K562 (cell line): ENCODE results near the gene GRHPR. TPM values are rescaled to one million over a fixed set of nuclear protein-coding genes. Genes with fewer than 3 reads are reported as not detected.

Source experiments
- FOXK2 ChIP-seq, 2 experiments: fragments of 450-650 bp; IDR thresholded peaks in 1 of 2; conservative IDR thresholded peaks in 1 of 2; 2 replicates each; pipeline ENCODE4 v1.6.1; 2016; ENCODE audit warnings: low read depth in 2 of 2, mild to moderate bottlenecking in 1 of 2
- MXI1 ChIP-seq: IDR thresholded peaks from 2 replicates; pipeline ENCODE4 v1.6.1; 2011; ENCODE audit warnings: low read depth, mild to moderate bottlenecking, improper control_type of control experiment, low read length
- NRF1 ChIP-seq, 2 experiments: fragments of 450-650 bp; IDR thresholded peaks in 1 of 2; conservative IDR thresholded peaks in 1 of 2; 2 replicates each; pipeline ENCODE4 v1.6.1; 2014; ENCODE audit warnings: mild to moderate bottlenecking in 2 of 2
- PCBP1 ChIP-seq: fragments of 200-400 bp; formaldehyde crosslinking; IDR thresholded peaks from 2 replicates; pipeline ENCODE4 v1.6.1; 2018; ENCODE audit warnings: mild to moderate bottlenecking, low read depth, low read length; ENCODE audit not compliant: poor library complexity, severe bottlenecking
- RNF2 ChIP-seq: sonication (generic); IDR thresholded peaks from 2 replicates; pipeline ENCODE4 v1.6.1; 2016
- SP1 ChIP-seq: sonication (generic); formaldehyde crosslinking; IDR thresholded peaks from 2 replicates; pipeline ENCODE4 v1.8.1; 2022; ENCODE audit warnings: mild to moderate bottlenecking, missing genetic modification reagents
- TBL1XR1 ChIP-seq, 2 experiments: IDR thresholded peaks; 2 replicates each; pipeline ENCODE4 v1.6.1; 2012; ENCODE audit warnings: improper control_type of control experiment in 2 of 2, low read length in 2 of 2, mild to moderate bottlenecking in 1 of 2
- TCF3 ChIP-seq: sonication (generic); formaldehyde crosslinking; IDR thresholded peaks from 2 replicates; pipeline ENCODE4 v1.4.0; 2020; ENCODE audit warnings: mild to moderate bottlenecking, missing genetic modification reagents
- ZNF12 ChIP-seq: sonication (generic); formaldehyde crosslinking; IDR thresholded peaks from 2 replicates; pipeline ENCODE4 v1.4.0; 2020; ENCODE audit warnings: mild to moderate bottlenecking, missing genetic modification reagents
- ZNF778 ChIP-seq: fragments of 450-650 bp; formaldehyde crosslinking; IDR thresholded peaks from 2 replicates; pipeline ENCODE4 v1.4.0; 2020; ENCODE audit warnings: mild to moderate bottlenecking, moderate library complexity
- ZZZ3 ChIP-seq: fragments of 450-650 bp; IDR thresholded peaks from 2 replicates; pipeline ENCODE4 v1.6.1; 2016; ENCODE audit warnings: antibody characterized with exemption, mild to moderate bottlenecking, moderate library complexity
- polyA plus RNA-seq, 8 experiments: library from polyadenylated mRNA; depleted of rRNA in 4 of 8; stranded (reverse) in 5 of 8; unstranded in 3 of 8; fragments of >200 nt; fragmentation: Nextera tagmentation in 2 of 8; fragmentation: Illumina TruSeq in 1 of 8; extraction: Ambion mirVana in 2 of 8; extraction: Trizol in 1 of 8; gene quantifications; 2 replicates each; pipeline versions ENCODE4 v1.2.1 to v1.2.3, GENCODE V29; 2011 to 2014; ENCODE audit warnings: inconsistent platforms in 1 of 8, missing spikeins in 1 of 8
- total RNA-seq, 7 experiments: library from RNA; depleted of rRNA in 6 of 7; stranded (reverse); fragments of >200 nt in 6 of 7; fragmentation: Illumina TruSeq in 2 of 7; extraction: Trizol in 2 of 7; gene quantifications; 2 replicates each; pipeline versions ENCODE4 v1.2.1 to v1.2.3, GENCODE V29; 2011 to 2021; ENCODE audit warnings: low replicate concordance in 1 of 7
- TF ChIP-seq, protein P1 (sequence below): fragments of 450-650 bp; IDR thresholded peaks from 2 replicates; pipeline ENCODE4 v1.7.1; 2018; ENCODE audit warnings: mild to moderate bottlenecking, low read depth; ENCODE audit not compliant: partially characterized antibody
- TF ChIP-seq, protein P2 (sequence below): sonication (generic); formaldehyde crosslinking; IDR thresholded peaks from 2 replicates; pipeline ENCODE4 v1.8.0; 2023; ENCODE audit warnings: missing genetic modification reagents, mild to moderate bottlenecking, borderline replicate concordance
- TF ChIP-seq, protein P3 (sequence below): fragments of 250-450 bp; sonication (Bioruptor Pico); IDR thresholded peaks from 2 replicates; pipeline ENCODE4 v1.5.0; 2021
- TF ChIP-seq, protein P4 (sequence below), 2 experiments: fragments of 450-650 bp in 1 of 2; sonication (generic) in 1 of 2; formaldehyde crosslinking; conservative IDR thresholded peaks; 2 replicates each; pipeline versions ENCODE4 v1.4.0 to v1.8.1; 2020 to 2022; ENCODE audit warnings: mild to moderate bottlenecking in 1 of 2, missing genetic modification reagents in 1 of 2

Gene GRHPR
- total and polyA plus RNA-seq, 9 of the 15 experiments (the other 6 are each of a cell fraction or from before 2014, with no cell fraction given) = 38.9 to 144 (median 120) TPM

DNA sequence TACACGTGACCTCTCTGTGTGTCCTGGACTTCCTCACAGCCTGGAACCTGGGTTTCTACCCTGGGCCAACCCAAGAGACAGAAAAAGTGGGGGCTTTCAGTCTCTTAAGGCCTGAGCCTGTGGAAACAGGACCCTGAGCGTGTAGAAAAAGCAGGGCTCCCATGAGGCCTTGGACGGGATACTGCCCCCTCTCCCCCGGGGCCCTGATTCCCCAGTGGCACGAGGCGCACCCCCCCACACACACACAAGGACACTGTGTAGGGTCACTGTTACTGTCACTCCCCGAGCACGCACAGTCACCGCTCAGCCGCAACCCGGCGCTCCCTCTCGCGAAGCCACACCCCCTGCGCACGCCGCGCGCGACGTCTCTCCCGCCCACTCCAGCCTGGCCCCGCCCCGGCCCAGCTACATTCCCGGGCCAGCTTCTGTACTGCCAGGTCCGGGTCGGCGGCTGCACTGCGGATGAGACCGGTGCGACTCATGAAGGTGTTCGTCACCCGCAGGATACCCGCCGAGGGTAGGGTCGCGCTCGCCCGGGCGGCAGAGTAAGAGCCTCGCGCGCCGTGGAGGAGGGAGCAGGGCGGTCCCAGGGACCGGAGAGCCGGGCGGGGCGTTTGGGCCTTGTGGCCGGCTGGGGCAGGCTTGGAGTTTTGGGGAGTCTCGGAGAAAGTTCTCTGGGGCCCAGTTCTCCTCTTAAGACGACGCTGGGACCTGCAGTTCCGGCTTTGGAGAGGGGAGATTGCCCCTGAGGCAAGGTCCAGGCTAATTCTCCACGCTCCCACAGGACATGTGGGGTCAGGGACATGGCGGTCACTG is at the start of gene GRHPR (continued):
- TF ChIP-seq, protein P1, sequence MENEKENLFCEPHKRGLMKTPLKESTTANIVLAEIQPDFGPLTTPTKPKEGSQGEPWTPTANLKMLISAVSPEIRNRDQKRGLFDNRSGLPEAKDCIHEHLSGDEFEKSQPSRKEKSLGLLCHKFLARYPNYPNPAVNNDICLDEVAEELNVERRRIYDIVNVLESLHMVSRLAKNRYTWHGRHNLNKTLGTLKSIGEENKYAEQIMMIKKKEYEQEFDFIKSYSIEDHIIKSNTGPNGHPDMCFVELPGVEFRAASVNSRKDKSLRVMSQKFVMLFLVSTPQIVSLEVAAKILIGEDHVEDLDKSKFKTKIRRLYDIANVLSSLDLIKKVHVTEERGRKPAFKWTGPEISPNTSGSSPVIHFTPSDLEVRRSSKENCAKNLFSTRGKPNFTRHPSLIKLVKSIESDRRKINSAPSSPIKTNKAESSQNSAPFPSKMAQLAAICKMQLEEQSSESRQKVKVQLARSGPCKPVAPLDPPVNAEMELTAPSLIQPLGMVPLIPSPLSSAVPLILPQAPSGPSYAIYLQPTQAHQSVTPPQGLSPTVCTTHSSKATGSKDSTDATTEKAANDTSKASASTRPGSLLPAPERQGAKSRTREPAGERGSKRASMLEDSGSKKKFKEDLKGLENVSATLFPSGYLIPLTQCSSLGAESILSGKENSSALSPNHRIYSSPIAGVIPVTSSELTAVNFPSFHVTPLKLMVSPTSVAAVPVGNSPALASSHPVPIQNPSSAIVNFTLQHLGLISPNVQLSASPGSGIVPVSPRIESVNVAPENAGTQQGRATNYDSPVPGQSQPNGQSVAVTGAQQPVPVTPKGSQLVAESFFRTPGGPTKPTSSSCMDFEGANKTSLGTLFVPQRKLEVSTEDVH = no peak
- TF ChIP-seq NRF1 (conservative IDR thresholded peaks at IDR 0.05 in 1 of 2, IDR thresholded peaks at IDR 0.05 in 1 of 2) (peak; percentile 96 to 97), FOXK2 (conservative IDR thresholded peaks at IDR 0.05 in 1 of 2, IDR thresholded peaks at IDR 0.05 in 1 of 2; ENCODE audit: low read depth in 2 of 2) (peak; percentile 76 to 82; a peak in 3 of 4 replicates), MXI1 (no peak; the same call in 1 of the 2 replicates), ZZZ3 (peak; percentile 78), RNF2 (peak; percentile 60; the same call in 1 of the 2 replicates), ZNF778 (CRISPR knock-in tag) (no peak), ZNF12 (CRISPR knock-in tag) (peak; percentile 18; the same call in 1 of the 2 replicates), TCF3 (peak; percentile 18; the same call in 1 of the 2 replicates), SP1 (CRISPR knock-in tag) (peak; percentile 95), PCBP1 (peak; percentile 53), TBL1XR1 (IDR thresholded peaks at IDR 0.05; ENCODE audit: low read length in 2 of 2) (0 out of 4 replicates have a peak, but pooled peaks of 1 of the 2 experiments have one; percentile 11)
- TF ChIP-seq, protein P2, sequence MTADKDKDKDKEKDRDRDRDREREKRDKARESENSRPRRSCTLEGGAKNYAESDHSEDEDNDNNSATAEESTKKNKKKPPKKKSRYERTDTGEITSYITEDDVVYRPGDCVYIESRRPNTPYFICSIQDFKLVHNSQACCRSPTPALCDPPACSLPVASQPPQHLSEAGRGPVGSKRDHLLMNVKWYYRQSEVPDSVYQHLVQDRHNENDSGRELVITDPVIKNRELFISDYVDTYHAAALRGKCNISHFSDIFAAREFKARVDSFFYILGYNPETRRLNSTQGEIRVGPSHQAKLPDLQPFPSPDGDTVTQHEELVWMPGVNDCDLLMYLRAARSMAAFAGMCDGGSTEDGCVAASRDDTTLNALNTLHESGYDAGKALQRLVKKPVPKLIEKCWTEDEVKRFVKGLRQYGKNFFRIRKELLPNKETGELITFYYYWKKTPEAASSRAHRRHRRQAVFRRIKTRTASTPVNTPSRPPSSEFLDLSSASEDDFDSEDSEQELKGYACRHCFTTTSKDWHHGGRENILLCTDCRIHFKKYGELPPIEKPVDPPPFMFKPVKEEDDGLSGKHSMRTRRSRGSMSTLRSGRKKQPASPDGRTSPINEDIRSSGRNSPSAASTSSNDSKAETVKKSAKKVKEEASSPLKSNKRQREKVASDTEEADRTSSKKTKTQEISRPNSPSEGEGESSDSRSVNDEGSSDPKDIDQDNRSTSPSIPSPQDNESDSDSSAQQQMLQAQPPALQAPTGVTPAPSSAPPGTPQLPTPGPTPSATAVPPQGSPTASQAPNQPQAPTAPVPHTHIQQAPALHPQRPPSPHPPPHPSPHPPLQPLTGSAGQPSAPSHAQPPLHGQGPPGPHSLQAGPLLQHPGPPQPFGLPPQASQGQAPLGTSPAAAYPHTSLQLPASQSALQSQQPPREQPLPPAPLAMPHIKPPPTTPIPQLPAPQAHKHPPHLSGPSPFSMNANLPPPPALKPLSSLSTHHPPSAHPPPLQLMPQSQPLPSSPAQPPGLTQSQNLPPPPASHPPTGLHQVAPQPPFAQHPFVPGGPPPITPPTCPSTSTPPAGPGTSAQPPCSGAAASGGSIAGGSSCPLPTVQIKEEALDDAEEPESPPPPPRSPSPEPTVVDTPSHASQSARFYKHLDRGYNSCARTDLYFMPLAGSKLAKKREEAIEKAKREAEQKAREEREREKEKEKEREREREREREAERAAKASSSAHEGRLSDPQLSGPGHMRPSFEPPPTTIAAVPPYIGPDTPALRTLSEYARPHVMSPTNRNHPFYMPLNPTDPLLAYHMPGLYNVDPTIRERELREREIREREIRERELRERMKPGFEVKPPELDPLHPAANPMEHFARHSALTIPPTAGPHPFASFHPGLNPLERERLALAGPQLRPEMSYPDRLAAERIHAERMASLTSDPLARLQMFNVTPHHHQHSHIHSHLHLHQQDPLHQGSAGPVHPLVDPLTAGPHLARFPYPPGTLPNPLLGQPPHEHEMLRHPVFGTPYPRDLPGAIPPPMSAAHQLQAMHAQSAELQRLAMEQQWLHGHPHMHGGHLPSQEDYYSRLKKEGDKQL = peak; percentile 65; the same call in 1 of the 2 replicates
- TF ChIP-seq, protein P3, sequence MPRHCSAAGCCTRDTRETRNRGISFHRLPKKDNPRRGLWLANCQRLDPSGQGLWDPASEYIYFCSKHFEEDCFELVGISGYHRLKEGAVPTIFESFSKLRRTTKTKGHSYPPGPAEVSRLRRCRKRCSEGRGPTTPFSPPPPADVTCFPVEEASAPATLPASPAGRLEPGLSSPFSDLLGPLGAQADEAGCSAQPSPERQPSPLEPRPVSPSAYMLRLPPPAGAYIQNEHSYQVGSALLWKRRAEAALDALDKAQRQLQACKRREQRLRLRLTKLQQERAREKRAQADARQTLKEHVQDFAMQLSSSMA (CRISPR knock-in tag) = no peak
- TF ChIP-seq, protein P4, sequence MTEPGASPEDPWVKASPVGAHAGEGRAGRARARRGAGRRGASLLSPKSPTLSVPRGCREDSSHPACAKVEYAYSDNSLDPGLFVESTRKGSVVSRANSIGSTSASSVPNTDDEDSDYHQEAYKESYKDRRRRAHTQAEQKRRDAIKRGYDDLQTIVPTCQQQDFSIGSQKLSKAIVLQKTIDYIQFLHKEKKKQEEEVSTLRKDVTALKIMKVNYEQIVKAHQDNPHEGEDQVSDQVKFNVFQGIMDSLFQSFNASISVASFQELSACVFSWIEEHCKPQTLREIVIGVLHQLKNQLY (CRISPR knock-in tag; conservative IDR thresholded peaks at IDR 0.05) = 0 out of 4 replicates have a peak, but pooled peaks have one; percentile 61 to 71
